ENCODE data around the gene PTPRO.
"Not testable (repeated sequence)": the region's sequence is repeated elsewhere in the genome, so short reads cannot be mapped to it uniquely, and the experiment has no call there.

Gene PTPRO

GRCh38 chr12:15613981-15614380, 291.7 kb downstream of the PTPRO start:
- DNase-seq, result no peak

GRCh38 chr12:15616495-15616894, 294.2 kb downstream of the PTPRO start:
- not testable (repeated sequence) for DNase-seq

- no peak for DNase-seq
These were observed 298.6 kb downstream of the PTPRO start for GRCh38 chr12:15620741-15621539.

DNA sequence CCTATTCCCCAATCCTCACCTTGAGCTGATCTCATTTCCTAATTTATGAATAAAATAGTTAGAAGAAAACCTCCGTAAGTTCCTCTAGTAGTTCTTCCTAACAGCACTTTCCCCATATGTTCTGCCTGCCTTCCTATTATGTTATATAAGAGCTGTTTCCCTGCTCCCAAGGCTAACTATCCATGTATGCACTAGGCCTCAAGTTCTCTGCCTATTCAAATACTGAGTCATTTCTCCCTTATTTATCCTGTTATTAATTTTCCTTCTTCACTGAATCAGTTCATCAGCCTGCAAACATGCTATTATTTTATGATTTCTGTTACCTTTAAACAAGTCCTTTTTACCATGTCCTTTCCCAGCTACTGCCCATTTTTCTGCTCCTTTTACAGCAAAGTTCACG, 302.8 kb downstream of the PTPRO start:
- no peak for DNase-seq

DNA sequence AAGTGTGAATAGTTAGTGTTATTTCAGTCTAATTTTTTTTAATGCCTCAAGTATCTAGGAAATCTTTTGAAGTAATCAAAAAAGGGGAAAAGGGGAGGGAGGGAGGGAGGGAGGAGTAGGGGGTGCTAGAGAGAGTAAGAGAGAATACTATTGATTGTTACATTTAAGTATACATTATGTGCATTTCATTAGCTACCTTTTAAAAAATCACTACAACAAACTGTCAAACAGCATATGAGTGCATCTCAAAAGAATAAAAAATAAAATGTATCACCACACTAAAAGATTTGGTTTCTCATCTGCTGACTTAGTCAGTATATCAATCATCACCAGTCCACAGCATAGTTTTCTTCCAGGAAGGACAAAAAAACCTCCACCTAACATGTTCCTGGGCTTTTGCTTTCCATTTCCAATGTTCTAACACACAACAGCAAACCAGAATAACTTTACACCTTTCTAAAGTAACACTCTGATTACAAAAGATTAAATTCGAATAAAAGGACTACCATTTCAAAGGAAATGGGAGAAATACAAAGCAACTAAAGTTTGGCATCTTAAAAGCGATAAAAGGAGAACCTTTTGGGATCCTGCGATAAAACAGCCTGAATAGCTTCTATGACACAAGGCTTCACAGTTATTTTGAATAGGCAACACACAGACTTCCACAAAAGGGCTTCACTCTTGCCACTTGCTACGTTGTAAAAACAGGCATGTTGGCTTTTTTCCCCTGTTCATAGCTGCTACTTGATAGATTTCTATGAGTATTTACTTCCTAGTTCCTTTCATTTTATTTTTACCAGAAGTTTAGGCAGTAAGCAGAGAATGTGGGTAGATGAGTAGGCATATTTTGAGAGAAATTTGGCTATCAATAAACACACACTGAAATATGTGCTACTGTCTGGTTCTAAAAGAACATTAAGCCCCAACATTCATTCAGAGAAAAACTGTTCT, 306.0 kb downstream of the PTPRO start:
- no peak for DNase-seq

DNA sequence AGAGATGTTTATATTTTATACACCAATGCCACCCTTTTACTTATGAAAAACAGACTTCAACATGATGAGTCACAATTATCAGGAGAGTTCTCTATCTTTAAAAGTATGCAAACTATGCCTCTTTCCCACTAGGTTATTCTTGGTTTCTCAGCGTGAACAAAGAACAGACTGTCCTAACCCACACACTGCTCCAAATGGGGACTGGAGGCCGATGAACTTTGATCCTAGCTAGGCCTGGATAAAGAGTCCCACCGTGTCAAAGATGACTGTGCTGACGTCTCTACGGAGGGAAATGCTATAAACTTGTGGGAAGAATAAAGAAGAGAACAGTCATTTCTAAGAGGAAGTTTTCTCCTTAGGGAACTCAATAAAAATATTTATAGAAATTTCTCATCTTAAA, 306.8 kb downstream of the PTPRO start:
- no peak for DNase-seq

GRCh38 chr12:15629761-15630160, 307.5 kb downstream of the PTPRO start:
- no peak for DNase-seq

DNA sequence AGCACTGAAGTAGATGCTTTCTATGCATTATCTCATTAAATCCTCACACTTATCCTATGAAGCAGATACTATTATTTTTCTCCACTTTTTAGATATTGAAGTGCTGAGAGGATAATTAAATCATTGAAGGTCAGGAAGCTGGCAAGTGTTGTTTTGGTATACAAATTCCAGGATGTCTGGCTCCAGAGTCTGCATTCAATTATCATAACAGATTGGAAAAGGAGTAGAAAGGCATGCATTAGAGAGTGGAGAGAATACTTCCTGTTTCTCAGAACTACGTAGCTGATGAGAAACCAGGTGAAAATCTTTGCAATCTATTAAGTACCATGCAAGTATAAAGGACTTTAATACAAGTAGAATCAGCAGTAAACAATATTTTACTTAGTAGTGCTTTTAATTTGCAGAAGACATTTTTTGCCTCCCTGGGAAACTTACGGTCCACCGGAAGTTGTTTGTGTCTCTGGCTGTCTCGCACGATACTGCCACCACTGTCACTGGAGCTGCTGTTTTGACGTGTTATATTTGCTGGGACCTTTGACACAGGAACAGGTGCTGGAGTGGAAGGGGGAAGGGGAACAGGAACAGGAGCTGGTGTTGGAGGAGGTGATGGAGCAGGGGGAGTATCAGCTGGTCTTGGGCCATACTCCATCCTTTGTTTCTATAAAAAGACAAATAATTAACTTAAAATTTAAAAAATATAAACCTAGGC, 308.9 kb downstream of the PTPRO start:
- no peak for DNase-seq

- no peak for DNase-seq
These were observed 310.4 kb downstream of the PTPRO start for GRCh38 chr12:15632708-15633107.

DNA sequence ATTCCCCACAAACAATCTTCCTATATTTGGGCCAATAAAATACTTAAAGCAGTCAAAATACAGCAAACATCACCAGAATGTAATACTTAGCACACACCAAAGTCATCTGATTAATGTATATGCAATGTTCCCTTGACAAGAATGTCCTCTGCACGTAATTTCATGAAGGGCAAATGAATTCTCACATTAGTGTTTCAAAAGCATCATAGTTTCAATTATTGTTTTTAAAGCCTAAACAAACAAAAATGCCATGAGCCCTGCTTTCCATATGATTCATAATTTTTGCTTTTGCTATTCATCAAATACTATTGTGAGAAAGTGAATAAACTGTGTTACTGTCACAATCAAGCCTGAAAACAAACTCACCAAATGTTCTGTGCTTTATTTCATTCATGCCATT, 310.9 kb downstream of the PTPRO start:
- no peak for DNase-seq

DNA sequence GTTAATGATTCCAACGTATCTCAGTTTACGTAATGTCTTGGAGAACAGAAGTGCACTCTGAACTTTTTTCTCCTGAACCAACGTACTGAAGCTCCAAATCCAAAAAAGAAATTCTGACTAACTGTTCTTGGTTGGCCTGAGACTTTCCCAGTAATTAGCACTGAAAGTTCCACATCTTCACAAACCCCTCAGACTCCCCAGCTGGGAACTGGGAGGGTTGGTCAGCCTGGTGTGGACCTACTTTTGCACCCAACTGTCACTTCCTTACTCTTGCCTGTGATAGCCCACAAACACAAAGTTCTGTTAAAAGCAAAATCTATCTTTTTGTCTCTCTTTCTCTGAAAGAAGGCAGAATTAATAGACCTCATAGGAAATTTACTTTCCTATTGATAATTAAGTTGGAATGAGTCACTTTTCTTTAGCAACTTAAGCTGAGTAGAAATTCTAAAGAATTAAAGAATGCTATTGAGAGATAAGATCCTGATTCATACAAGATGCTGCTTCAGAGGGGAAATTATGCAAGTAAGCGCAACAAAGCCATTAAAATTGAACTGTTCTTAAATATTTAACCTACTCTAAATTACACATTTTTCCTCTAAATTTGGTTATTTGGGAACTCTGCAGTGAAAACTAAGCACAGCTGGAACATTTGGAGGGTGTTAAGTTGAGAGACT, 311.8 kb downstream of the PTPRO start:
- no peak for DNase-seq

DNA sequence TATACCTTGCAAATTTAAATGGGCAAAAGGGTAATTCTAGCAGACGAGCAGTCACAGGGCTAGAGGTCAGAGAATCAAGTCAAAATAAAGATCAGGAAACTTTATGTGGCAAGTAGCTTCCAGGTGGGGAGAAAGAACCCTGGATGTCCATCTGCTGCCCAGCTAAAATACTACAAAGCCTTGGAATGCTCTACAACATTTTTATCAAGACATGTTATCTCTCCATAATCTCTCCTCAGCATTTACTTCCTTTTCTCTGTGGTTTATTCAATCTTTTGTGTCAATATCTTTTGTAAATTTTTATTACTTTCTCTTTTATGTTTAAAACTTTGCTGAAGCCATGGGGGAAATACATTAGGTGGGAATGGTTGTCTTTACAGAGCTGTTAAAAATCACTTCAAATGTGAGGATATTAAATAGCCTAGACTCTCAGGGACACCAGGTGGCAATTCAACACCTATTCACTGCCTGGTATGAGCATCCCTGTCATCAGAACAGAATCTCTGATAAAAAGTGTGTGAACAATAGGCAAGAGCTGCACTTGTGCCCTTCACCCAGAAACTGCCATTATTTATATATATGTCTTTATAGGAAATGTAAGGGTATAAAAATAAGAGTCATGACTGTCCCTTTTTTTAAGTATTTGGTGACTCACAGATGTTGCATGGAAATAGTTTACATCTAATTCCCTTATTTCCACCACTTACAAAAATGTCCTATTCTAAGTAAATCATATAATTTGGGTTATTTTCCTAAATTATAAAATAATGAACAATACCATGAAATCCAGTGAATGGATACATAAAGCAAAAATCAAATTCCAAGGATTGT, 314.0 kb downstream of the PTPRO start:
- no peak for DNase-seq

DNA sequence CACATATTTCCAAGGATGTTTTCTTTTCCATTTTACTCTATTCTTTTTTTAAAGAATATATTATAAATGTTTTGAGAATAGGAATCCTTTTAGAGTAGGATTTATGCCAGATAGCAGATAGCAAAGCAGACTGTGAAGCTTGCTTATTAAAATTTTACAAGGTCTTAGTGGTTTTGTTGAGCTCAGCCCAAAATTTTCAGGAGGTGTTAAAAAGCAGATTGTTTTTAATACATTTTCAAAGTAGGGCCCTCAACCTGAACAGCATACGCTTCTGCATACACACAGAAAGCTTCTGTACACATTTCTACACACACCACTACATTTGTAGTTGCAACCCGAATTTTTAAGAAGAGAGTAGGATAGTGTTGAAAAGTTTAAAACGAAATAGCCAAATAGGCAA, 315.9 kb downstream of the PTPRO start:
- no peak for DNase-seq

DNA sequence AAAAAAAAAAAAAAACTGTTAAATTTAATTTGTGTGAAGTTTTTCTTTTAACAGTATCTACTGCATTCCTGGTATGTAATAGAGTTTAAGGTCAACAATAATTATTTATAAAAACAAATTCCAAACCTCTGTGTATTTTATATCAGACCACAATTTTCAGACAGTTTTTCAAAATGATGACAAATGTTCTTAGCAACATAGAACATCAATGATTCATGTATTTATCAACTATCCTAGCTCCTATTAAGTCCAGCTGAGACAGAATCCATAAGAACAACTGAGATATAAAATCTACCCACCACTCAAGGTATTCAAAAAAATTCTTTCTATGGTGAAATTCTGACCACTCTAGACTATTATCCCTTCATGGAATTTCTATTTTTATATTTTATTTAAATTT, 322.4 kb downstream of the PTPRO start:
- no peak for DNase-seq

DNA sequence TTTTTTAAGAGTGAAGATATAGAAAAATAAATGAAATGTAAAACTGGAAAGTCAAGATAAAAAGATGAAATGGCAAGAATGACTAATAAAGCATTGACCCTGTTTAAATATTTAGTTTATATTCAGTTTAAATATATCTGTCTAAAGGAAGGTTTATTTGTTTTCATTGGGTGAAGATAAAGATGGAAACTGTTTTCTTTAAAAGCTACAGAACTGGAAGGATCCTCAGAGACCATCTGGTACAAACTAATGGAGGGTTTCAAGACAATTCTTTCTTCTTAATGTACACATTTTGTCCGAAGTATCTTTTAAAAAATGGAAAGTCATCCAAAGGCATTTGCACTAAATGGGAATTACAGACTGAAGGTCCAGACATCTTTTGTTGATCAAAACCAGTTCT, 324.3 kb downstream of the PTPRO start:
- DNase-seq, result no peak

All from NCI-H1417 treated with DMSO at 0.1 percent for 48 hours (cell line).